SH-SY5Y (cell line): ENCODE data around the gene TNIP3.

Experiments used
- GATA2 ChIP-seq: IDR thresholded peaks from 2 replicates; pipeline ENCODE4 v1.6.1; 2011; ENCODE audit warnings: mild to moderate bottlenecking, low read depth, low read length
- GATA3 ChIP-seq: IDR thresholded peaks from 2 replicates; pipeline ENCODE4 v1.6.1; 2011; ENCODE audit warnings: low read depth, mild to moderate bottlenecking, low read length, moderate library complexity

- TF ChIP-seq GATA2 = no peak
- TF ChIP-seq GATA3 = no peak
Observed at GRCh38 chr4:121107507-121107906, 56.6 kb downstream of the TNIP3 start.
